ENCODE data around the gene AUH. TPM values are rescaled to one million over a fixed set of nuclear protein-coding genes. Genes with fewer than 3 reads are reported as not detected.
"Not testable (repeated sequence)": the region's sequence is repeated elsewhere in the genome, so short reads cannot be mapped to it uniquely, and the experiment has no call there.

The AUH gene
- total RNA-seq, 1 donor from 2014 or later: 39.7 TPM

GRCh38 chr9:91382298-91382697 is 20.6 kb upstream of the AUH start:
- intact Hi-C loops (cut with DNase I): no loop called here
- DNase-seq (ENCODE audit: low spot score): no peak

- no peak for DNase-seq (ENCODE audit: low spot score)
- intact Hi-C loops (cut with DNase I): no loop called here
These were observed 17.7 kb upstream of the AUH start for GRCh38 chr9:91379426-91379825.

- intact Hi-C loops (cut with DNase I): no loop called here
- DNase-seq (ENCODE audit: low spot score): no peak
These were observed 17.0 kb upstream of the AUH start for GRCh38 chr9:91378695-91379127.

GRCh38 chr9:91378054-91378453 is 16.3 kb upstream of the AUH start:
- intact Hi-C loops (cut with DNase I); DNase-seq (ENCODE audit: low spot score): not testable (repeated sequence)

GRCh38 chr9:91376239-91376638 is 14.5 kb upstream of the AUH start:
- intact Hi-C loops (cut with DNase I): no loop called here
- no peak for DNase-seq (ENCODE audit: low spot score)

- intact Hi-C loops (cut with DNase I): no loop called here
- no peak for DNase-seq (ENCODE audit: low spot score)
These were observed 13.2 kb upstream of the AUH start for GRCh38 chr9:91374939-91375338.

GRCh38 chr9:91371894-91372293 is 10.2 kb upstream of the AUH start:
- intact Hi-C loops (cut with DNase I): no loop called here

GRCh38 chr9:91370006-91370405 is 8.3 kb upstream of the AUH start:
- DNase-seq (ENCODE audit: low spot score): not testable (repeated sequence)

More at GRCh38 chr9:91371894-91372293, 10.2 kb upstream of the AUH start:
- no peak for DNase-seq (ENCODE audit: low spot score)

GRCh38 chr9:91364702-91365101 is 3.0 kb upstream of the AUH start:
- intact Hi-C loops (cut with DNase I): no loop called here
- no peak for DNase-seq (ENCODE audit: low spot score)

More at GRCh38 chr9:91370006-91370405, 8.3 kb upstream of the AUH start:
- intact Hi-C loops (cut with DNase I): not testable (repeated sequence)

GRCh38 chr9:91364005-91364404 is 2.3 kb upstream of the AUH start:
- intact Hi-C loops (cut with DNase I): no loop called here
- DNase-seq (ENCODE audit: low spot score): no peak

GRCh38 chr9:91362051-91362611 is 413 bp upstream of the AUH start:
- intact Hi-C loops (cut with DNase I): no loop called here
- no peak for DNase-seq (ENCODE audit: low spot score)

- no peak for DNase-seq (ENCODE audit: low spot score)
- intact Hi-C loops (cut with DNase I): loop anchor here (2.0 kb wide), 2 partner anchors 60 to 166 kb away; no protein-coding TSS in a partner anchor
These were observed 997 bp downstream of the AUH start for GRCh38 chr9:91360551-91361290.

- DNase-seq (ENCODE audit: low spot score): no peak
- intact Hi-C loops (cut with DNase I): loop anchor here (2.0 kb wide), 2 partner anchors 61 to 165 kb away; no protein-coding TSS in a partner anchor
These were observed 1.8 kb downstream of the AUH start for GRCh38 chr9:91359734-91360470.

GRCh38 chr9:91359083-91359482 is 2.6 kb downstream of the AUH start:
- DNase-seq (ENCODE audit: low spot score): no peak
- intact Hi-C loops (cut with DNase I): no loop called here

- intact Hi-C loops (cut with DNase I): no loop called here
- no peak for DNase-seq (ENCODE audit: low spot score)
These were observed 6.8 kb downstream of the AUH start for GRCh38 chr9:91354881-91355280.

- intact Hi-C loops (cut with DNase I): no loop called here
- DNase-seq (ENCODE audit: low spot score): no peak
These were observed 12.6 kb downstream of the AUH start for GRCh38 chr9:91349115-91349555.

GRCh38 chr9:91348191-91348807 is 13.4 kb downstream of the AUH start:
- intact Hi-C loops (cut with DNase I): no loop called here
- no peak for DNase-seq (ENCODE audit: low spot score)

GRCh38 chr9:91347377-91347776 is 14.3 kb downstream of the AUH start:
- intact Hi-C loops (cut with DNase I): no loop called here
- DNase-seq (ENCODE audit: low spot score): no peak

GRCh38 chr9:91346644-91347043 is 15.1 kb downstream of the AUH start:
- intact Hi-C loops (cut with DNase I): no loop called here
- DNase-seq (ENCODE audit: low spot score): no peak

- DNase-seq (ENCODE audit: low spot score): no peak
- intact Hi-C loops (cut with DNase I): no loop called here
These were observed 15.7 kb downstream of the AUH start for GRCh38 chr9:91345978-91346377.

Data from cardiac septum (tissue), 1 donor.